OCI-LY1 (cell line): ENCODE measurements around the gene CCDC50.

ENCODE experiments used
- CTCF ChIP-seq: fragments of 200-600 bp; sonication (generic), shearing (Covaris generic); IDR thresholded peaks from 2 replicates; pipeline ENCODE4 v1.5.1; 2017; ENCODE audit warnings: mild to moderate bottlenecking, antibody characterized with exemption, low read length, moderate library complexity, mixed read lengths
- EZH2 ChIP-seq: fragments of 200-600 bp; sonication (generic), shearing (Covaris generic); IDR thresholded peaks from 2 replicates; pipeline ENCODE4 v1.8.0; 2017; ENCODE audit warnings: borderline replicate concordance, mixed run types, mild to moderate bottlenecking, antibody characterized with exemption, low read length, moderate library complexity, mixed read lengths

GRCh38 chr3:191441687-191442086 is 112.5 kb downstream of the CCDC50 start:
- TF ChIP-seq CTCF (no peak), EZH2 (no peak)
